NCI-H2227 (cell line): ENCODE measurements around the gene ST7.
"Not testable (repeated sequence)": the region's sequence is repeated elsewhere in the genome, so short reads cannot be mapped to it uniquely, and the experiment has no call there.

Experiments
- DNase-seq: peaks from one replicate; lab custom pipeline; 2025; ENCODE audit not compliant: unreplicated experiment; lab: John Stamatoyannopoulos, UW

The ST7 gene

GRCh38 chr7:117120321-117120720 is 167.0 kb downstream of the ST7 start:
- not testable (repeated sequence) for DNase-seq

- DNase-seq = not testable (repeated sequence)
Measured at GRCh38 chr7:117122036-117122435, 168.7 kb downstream of the ST7 start.

- DNase-seq = no peak
Measured at GRCh38 chr7:117122536-117122935, 169.2 kb downstream of the ST7 start.

- no peak for DNase-seq
Measured at GRCh38 chr7:117123311-117123926, 170.1 kb downstream of the ST7 start.

GRCh38 chr7:117124591-117125220 is 171.4 kb downstream of the ST7 start:
- DNase-seq = peak; percentile 75

- DNase-seq = no peak
Measured at GRCh38 chr7:117126676-117127075, 173.4 kb downstream of the ST7 start.

GRCh38 chr7:117127585-117128168 is 174.4 kb downstream of the ST7 start:
- DNase-seq = peak; percentile 67

GRCh38 chr7:117129521-117129955 is 176.2 kb downstream of the ST7 start:
- no peak for DNase-seq

GRCh38 chr7:117130262-117130661 is 177.0 kb downstream of the ST7 start:
- no peak for DNase-seq

GRCh38 chr7:117132321-117133120 is 179.2 kb downstream of the ST7 start:
- no peak for DNase-seq

GRCh38 chr7:117133125-117133524 is 179.8 kb downstream of the ST7 start:
- DNase-seq = no peak

- DNase-seq = no peak
Measured at GRCh38 chr7:117134411-117134810, 181.1 kb downstream of the ST7 start.

GRCh38 chr7:117134889-117135552 is 181.7 kb downstream of the ST7 start:
- no peak for DNase-seq

GRCh38 chr7:117135553-117135891 is 182.2 kb downstream of the ST7 start:
- no peak for DNase-seq

GRCh38 chr7:117137868-117138267 is 184.6 kb downstream of the ST7 start:
- DNase-seq = no peak

- DNase-seq = no peak
Measured at GRCh38 chr7:117138495-117138894, 185.2 kb downstream of the ST7 start.

GRCh38 chr7:117138981-117139380 is 185.7 kb downstream of the ST7 start:
- DNase-seq = no peak

- DNase-seq = no peak
Measured at GRCh38 chr7:117139397-117139984, 186.2 kb downstream of the ST7 start.

GRCh38 chr7:117140921-117141320 is 187.6 kb downstream of the ST7 start:
- DNase-seq = no peak

- DNase-seq = no peak
Measured at GRCh38 chr7:117143066-117143465, 189.8 kb downstream of the ST7 start.

- no peak for DNase-seq
Measured at GRCh38 chr7:117143580-117143979, 190.3 kb downstream of the ST7 start.
